BLaER1 (cell line): ENCODE data around the gene PITPNC1.
"Not testable (repeated sequence)": the region's sequence is repeated elsewhere in the genome, so short reads cannot be mapped to it uniquely, and the experiment has no call there.

ENCODE experiments used
- H3K27ac ChIP-seq: shearing (Covaris generic); formaldehyde crosslinking; 2 replicates; pipeline ENCODE4 v1.8.1; 2022
- H3K27me3 ChIP-seq: shearing (Covaris generic); formaldehyde crosslinking; 2 replicates; pipeline ENCODE4 v1.8.1; 2022
- H3K36me3 ChIP-seq: shearing (Covaris generic); formaldehyde crosslinking; 2 replicates; pipeline ENCODE4 v1.8.1; 2022
- H3K4me1 ChIP-seq: shearing (Covaris generic); formaldehyde crosslinking; 2 replicates; pipeline ENCODE4 v1.8.1; 2022
- H3K4me2 ChIP-seq: shearing (Covaris generic); formaldehyde crosslinking; 2 replicates; pipeline ENCODE4 v1.8.1; 2022
- H3K4me3 ChIP-seq: shearing (Covaris generic); formaldehyde crosslinking; 2 replicates; pipeline ENCODE4 v1.8.1; 2022
- H3K9ac ChIP-seq: shearing (Covaris generic); formaldehyde crosslinking; 2 replicates; pipeline ENCODE4 v1.8.1; 2022
- H3K9me3 ChIP-seq: shearing (Covaris generic); formaldehyde crosslinking; 2 replicates; pipeline ENCODE4 v1.8.1; 2022
- H4K20me1 ChIP-seq: shearing (Covaris generic); formaldehyde crosslinking; 2 replicates; pipeline ENCODE4 v1.8.1; 2022
- Cebpa-rat ChIP-seq: shearing (Covaris generic); IDR thresholded peaks from 2 replicates; pipeline ENCODE4 v1.8.1; 2022

The PITPNC1 gene

GRCh38 chr17:67506966-67507365 is 129.9 kb downstream of the PITPNC1 start:
- Histone ChIP-seq H4K20me1 (peaks cover 57% of the 10 kb centered on the region), H3K4me1 (no peaks in the 10 kb centered on the region)
- no peak for TF ChIP-seq Cebpa-rat

GRCh38 chr17:67509390-67510287 is 132.6 kb downstream of the PITPNC1 start:
- Histone ChIP-seq H3K4me2 (no peak overlapping the region), H3K9ac (no peak overlapping the region), H3K36me3 (peaks cover 25% of the 10 kb centered on the region), H3K27me3 (no peaks in the 10 kb centered on the region), H3K27ac (no peak overlapping the region), H3K4me1 (peaks cover 3% of the 10 kb centered on the region; the same call in 1 of the 2 replicates), H3K9me3 (peaks cover 24% of the 10 kb centered on the region), H4K20me1 (peaks cover 44% of the 10 kb centered on the region), H3K4me3 (no peak overlapping the region)
- TF ChIP-seq Cebpa-rat: no peak

More at GRCh38 chr17:67506966-67507365, 129.9 kb downstream of the PITPNC1 start:
- Histone ChIP-seq H3K9me3 (peaks cover 24% of the 10 kb centered on the region), H3K36me3 (peaks cover 23% of the 10 kb centered on the region), H3K9ac (no peak overlapping the region), H3K27ac (no peak overlapping the region), H3K4me3 (no peak overlapping the region), H3K4me2 (no peak overlapping the region), H3K27me3 (no peaks in the 10 kb centered on the region)

GRCh38 chr17:67511012-67511411 is 133.9 kb downstream of the PITPNC1 start:
- Histone ChIP-seq H3K4me2 (no peak overlapping the region), H4K20me1 (peaks cover 47% of the 10 kb centered on the region), H3K36me3 (peaks cover 25% of the 10 kb centered on the region), H3K27ac (no peak overlapping the region), H3K4me1 (peaks cover 9% of the 10 kb centered on the region; the same call in 1 of the 2 replicates), H3K9me3 (peaks cover 18% of the 10 kb centered on the region), H3K4me3 (no peak overlapping the region), H3K9ac (no peak overlapping the region), H3K27me3 (no peaks in the 10 kb centered on the region)
- no peak for TF ChIP-seq Cebpa-rat

- Histone ChIP-seq H3K4me2 (no peak overlapping the region), H3K36me3 (peaks cover 33% of the 10 kb centered on the region), H4K20me1 (peaks cover 48% of the 10 kb centered on the region), H3K9me3 (peaks cover 23% of the 10 kb centered on the region), H3K9ac (no peak overlapping the region), H3K27ac (no peak overlapping the region), H3K27me3 (no peaks in the 10 kb centered on the region), H3K4me3 (no peak overlapping the region), H3K4me1 (peaks cover 9% of the 10 kb centered on the region; the same call in 1 of the 2 replicates)
- no peak for TF ChIP-seq Cebpa-rat
Measured at GRCh38 chr17:67511804-67512203, 134.7 kb downstream of the PITPNC1 start.

GRCh38 chr17:67514998-67515397 is 137.9 kb downstream of the PITPNC1 start:
- peaks cover 20% of the 10 kb centered on the region for H3K4me1 ChIP-seq
- no peak overlapping the region for H3K4me2 ChIP-seq
- H3K36me3 ChIP-seq: peaks cover 24% of the 10 kb centered on the region
- no peak overlapping the region for H3K27ac ChIP-seq
- H3K27me3 ChIP-seq: no peaks in the 10 kb centered on the region
- H3K4me3 ChIP-seq: no peak overlapping the region
- H4K20me1 ChIP-seq: peaks cover 64% of the 10 kb centered on the region
- no peak for TF ChIP-seq Cebpa-rat
- H3K9me3 ChIP-seq: peaks cover 15% of the 10 kb centered on the region
- H3K9ac ChIP-seq: no peak overlapping the region

GRCh38 chr17:67515490-67516083 is 138.5 kb downstream of the PITPNC1 start:
- H3K27ac ChIP-seq: no peak overlapping the region
- H3K4me2 ChIP-seq: no peak overlapping the region
- no peak overlapping the region for H3K9ac ChIP-seq
- no peaks in the 10 kb centered on the region for H3K27me3 ChIP-seq
- peaks cover 20% of the 10 kb centered on the region for H3K36me3 ChIP-seq
- H3K9me3 ChIP-seq: peaks cover 15% of the 10 kb centered on the region
- H3K4me1 ChIP-seq: peaks cover 26% of the 10 kb centered on the region
- no peak overlapping the region for H3K4me3 ChIP-seq
- TF ChIP-seq Cebpa-rat: no peak
- H4K20me1 ChIP-seq: peaks cover 64% of the 10 kb centered on the region

GRCh38 chr17:67516571-67516970 is 139.5 kb downstream of the PITPNC1 start:
- peaks cover 20% of the 10 kb centered on the region for H3K36me3 ChIP-seq
- H3K4me1 ChIP-seq: peaks cover 36% of the 10 kb centered on the region
- peaks cover 15% of the 10 kb centered on the region for H3K9me3 ChIP-seq
- peaks cover 66% of the 10 kb centered on the region for H4K20me1 ChIP-seq
- H3K27me3 ChIP-seq, H3K27ac ChIP-seq, H3K9ac ChIP-seq, H3K4me2 ChIP-seq, H3K4me3 ChIP-seq: not testable (repeated sequence)

GRCh38 chr17:67517325-67517724 is 140.2 kb downstream of the PITPNC1 start:
- peaks cover 60% of the 10 kb centered on the region for H4K20me1 ChIP-seq
- H3K36me3 ChIP-seq: peaks cover 16% of the 10 kb centered on the region
- H3K9ac ChIP-seq: no peak overlapping the region
- H3K27ac ChIP-seq: no peak overlapping the region
- H3K27me3 ChIP-seq: no peaks in the 10 kb centered on the region
- H3K4me3 ChIP-seq: no peak overlapping the region
- peaks cover 36% of the 10 kb centered on the region for H3K4me1 ChIP-seq
- H3K9me3 ChIP-seq: peaks cover 15% of the 10 kb centered on the region
- no peak for TF ChIP-seq Cebpa-rat
- H3K4me2 ChIP-seq: no peak overlapping the region

GRCh38 chr17:67518876-67519275 is 141.8 kb downstream of the PITPNC1 start:
- H3K9ac ChIP-seq: no peak overlapping the region
- peaks cover 36% of the 10 kb centered on the region for H3K4me1 ChIP-seq
- TF ChIP-seq Cebpa-rat: no peak
- H3K4me2 ChIP-seq: no peak overlapping the region
- H3K36me3 ChIP-seq: peaks cover 16% of the 10 kb centered on the region
- peaks cover 57% of the 10 kb centered on the region for H4K20me1 ChIP-seq
- peaks cover 15% of the 10 kb centered on the region for H3K9me3 ChIP-seq
- H3K27ac ChIP-seq: no peak overlapping the region
- H3K27me3 ChIP-seq: no peaks in the 10 kb centered on the region
- no peak overlapping the region for H3K4me3 ChIP-seq

GRCh38 chr17:67519801-67520251 is 142.7 kb downstream of the PITPNC1 start:
- H3K4me1 ChIP-seq: peaks cover 31% of the 10 kb centered on the region
- H3K36me3 ChIP-seq: peaks cover 16% of the 10 kb centered on the region
- H3K9me3 ChIP-seq: peaks cover 15% of the 10 kb centered on the region
- peak overlapping the region; percentile 43; the same call in 1 of the 2 replicates for H3K9ac ChIP-seq
- peak overlapping the region; percentile 54 for H3K4me2 ChIP-seq
- no peak overlapping the region for H3K27ac ChIP-seq
- H3K27me3 ChIP-seq: no peaks in the 10 kb centered on the region
- no peak for TF ChIP-seq Cebpa-rat
- H3K4me3 ChIP-seq: no peak overlapping the region
- H4K20me1 ChIP-seq: peaks cover 48% of the 10 kb centered on the region
